Peyer's patch (tissue), 4 donors: Measurements from ENCODE around the gene NCKAP5.

Source experiments
- CTCF ChIP-seq, 6 experiments: fragments of 450-650 bp in 4 of 6; fragments of 200-600 bp in 2 of 6; sonication (generic) in 1 of 6; IDR thresholded peaks; one replicate each; pipeline ENCODE4 v1.5.1; 2017 to 2019; ENCODE audit warnings: antibody characterized with exemption in 6 of 6, mild to moderate bottlenecking in 3 of 6, moderate library complexity in 1 of 6
- POLR2A ChIP-seq, 2 donors: fragments of 450-650 bp; IDR thresholded peaks; one replicate each; pipeline ENCODE4 v1.5.1; 2017; ENCODE audit warnings: antibody characterized with exemption in 2 of 2, mild to moderate bottlenecking in 2 of 2, moderate library complexity in 2 of 2

- TF ChIP-seq CTCF (IDR thresholded peaks at IDR 0.05) (no peak), POLR2A (IDR thresholded peaks at IDR 0.05) (no peak)
Observed at GRCh38 chr2:132795220-132795619, 773.0 kb downstream of the NCKAP5 start.
